ENCODE results near the gene RASA2.

DNA sequence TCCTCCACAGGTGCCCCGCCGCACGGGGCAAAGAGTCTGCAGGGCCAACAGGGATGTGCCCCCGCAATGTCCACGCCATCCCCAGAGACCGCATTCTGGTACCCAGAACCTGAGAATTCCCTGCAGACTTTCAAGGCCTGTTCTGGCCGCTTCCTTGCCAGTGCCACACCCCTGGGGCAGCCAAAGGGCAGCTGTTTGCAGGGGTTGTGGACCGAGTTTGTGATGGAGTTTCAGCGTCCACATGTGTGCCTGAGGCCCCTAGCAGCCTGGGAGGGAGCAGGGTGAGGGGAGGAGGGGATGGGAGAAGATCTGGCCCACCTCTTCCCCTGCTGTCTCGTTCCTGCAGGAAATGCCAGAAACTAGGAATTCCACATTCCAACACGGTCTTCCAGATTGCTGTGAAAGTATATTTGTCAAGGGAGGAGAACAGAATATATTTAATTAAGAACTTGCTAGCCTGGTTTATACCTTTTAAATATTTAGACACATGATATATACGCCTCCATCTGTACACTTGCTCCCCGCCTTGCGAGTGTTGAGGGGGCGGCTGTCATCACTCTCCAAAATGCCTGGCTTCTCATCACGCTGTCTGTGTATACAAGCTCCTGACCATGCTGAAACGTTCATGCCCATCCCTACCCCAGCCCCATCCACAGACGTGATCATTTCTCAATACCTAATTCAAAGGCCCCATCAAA is 31.1 kb upstream of the RASA2 start:
- no peak for TF ChIP-seq POLR2A (IDR thresholded peaks at IDR 0.05; ENCODE audit: low read depth, low read length)
- no peak for TF ChIP-seq TAF1 (IDR thresholded peaks at IDR 0.05; ENCODE audit: low read depth, low read length)
- no peak for TF ChIP-seq POLR2AphosphoS5 (IDR thresholded peaks at IDR 0.05; ENCODE audit: low read depth, low read length)
- TF ChIP-seq POU2F2 (IDR thresholded peaks at IDR 0.05; ENCODE audit: low read depth, low read length): no peak
- TF ChIP-seq PAX5 (IDR thresholded peaks at IDR 0.05; ENCODE audit: insufficient read depth, low read length, severe bottlenecking): no peak
- TF ChIP-seq SPI1 (IDR thresholded peaks at IDR 0.05; ENCODE audit: low read depth, low read length): no peak
